ENCODE results near the gene CSF1.
A peak's percentile ranks its signal among the peaks of the same experiment; 100 is the strongest.

The CSF1 gene

DNA sequence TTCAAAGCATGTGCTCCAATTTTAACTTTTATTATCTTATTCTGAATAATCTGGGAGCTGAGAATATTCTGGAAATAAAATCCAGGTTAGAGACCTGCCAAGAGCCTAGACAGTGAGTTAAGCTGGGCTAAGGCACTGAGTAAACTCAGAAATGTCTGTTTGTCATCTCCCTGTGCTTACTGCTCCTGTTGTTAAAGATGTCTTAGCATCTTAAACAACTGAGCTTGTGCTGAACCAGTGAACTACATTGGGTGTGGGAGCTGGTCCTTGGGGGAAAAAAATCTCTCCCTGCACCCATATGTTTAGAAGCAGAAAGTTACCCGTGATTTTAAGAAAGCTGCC lies 49.0 kb downstream of the CSF1 start:
- Histone ChIP-seq H3K23ac (ENCODE audit: low read length) (no peak overlapping the region), H2BK120ac (ENCODE audit: low read depth, low read length) (peak overlapping the region; percentile 15), H3K79me2 (ENCODE audit: control insufficient read depth, insufficient read depth, low read length) (no peaks in the 10 kb centered on the region), H3K4me2 (ENCODE audit: low read length) (peak overlapping the region; percentile 18), H3K4ac (ENCODE audit: low read depth, low read length) (no peak overlapping the region), H2BK15ac (replicated peaks; ENCODE audit: low read depth) (no peak overlapping the region), H2BK5ac (ENCODE audit: low read length) (no peak overlapping the region), H2AK5ac (ENCODE audit: low read length) (peak overlapping the region; percentile 19), H3K27ac (ENCODE audit: low read depth, low read length) (peak overlapping the region; percentile 83), H3K56ac (ENCODE audit: low read length) (peak overlapping the region; percentile 31), H3K4me3 (ENCODE audit: low read length) (no peak overlapping the region), H3K79me1 (ENCODE audit: low read length) (no peaks in the 10 kb centered on the region), H4K5ac (ENCODE audit: low read length) (no peak overlapping the region), H3K18ac (ENCODE audit: low read length) (peak overlapping the region; percentile 91), H3K4me1 (ENCODE audit: control insufficient read depth, low read depth, low read length) (peaks cover 14% of the 10 kb centered on the region), H3K27me3 (ENCODE audit: insufficient read depth, low read length, poor library complexity) (peaks cover 1% of the 10 kb centered on the region), H3K36me3 (ENCODE audit: control insufficient read depth, insufficient read depth, low read length) (no peaks in the 10 kb centered on the region), H3K9ac (ENCODE audit: low read length) (peak overlapping the region; percentile 22), H4K8ac (ENCODE audit: low read depth, low read length) (no peak overlapping the region)
- no CpG with 5 or more reads among the region's 1 CpG for WGBS (ENCODE audit: extremely low coverage, insufficient coverage, low lambda C conversion rate)
- no peak for DNase-seq

DNA sequence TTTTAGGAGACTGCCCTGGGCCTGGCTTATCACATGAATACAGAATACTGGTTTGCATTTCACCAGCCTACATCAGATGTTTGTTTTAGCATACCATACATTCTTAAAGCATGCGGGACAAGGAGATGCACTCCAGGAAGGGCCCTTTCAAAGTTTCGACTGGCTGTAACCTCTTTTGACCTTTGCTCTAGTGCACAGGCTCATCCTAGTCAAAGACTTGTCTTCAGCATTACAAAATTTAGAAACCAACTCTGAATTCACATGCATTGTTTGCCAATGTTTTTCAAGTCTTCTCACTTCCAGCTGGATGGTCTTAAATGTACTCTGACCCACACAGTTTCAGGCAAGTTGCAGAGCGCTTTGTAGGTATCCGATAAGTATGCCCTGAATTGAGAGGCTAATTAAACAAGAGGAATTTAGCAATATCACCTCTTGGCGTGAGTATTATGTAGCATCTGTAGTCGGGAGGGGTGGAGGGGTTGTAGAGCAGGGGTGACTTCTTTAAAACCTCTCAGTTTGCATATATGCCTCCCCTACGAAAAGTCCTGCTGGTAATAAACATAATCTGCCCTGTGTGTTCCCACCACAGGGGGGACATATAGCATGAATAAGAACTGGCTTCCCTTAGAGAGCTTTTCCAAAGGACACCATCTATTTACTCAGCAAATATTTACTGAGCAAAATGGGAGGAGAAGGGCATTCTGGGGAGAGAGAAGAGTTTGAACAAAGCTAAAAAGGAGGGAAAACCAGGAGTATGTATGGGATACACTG lies 49.5 kb downstream of the CSF1 start:
- Histone ChIP-seq H3K36me3 (ENCODE audit: control insufficient read depth, insufficient read depth, low read length) (no peaks in the 10 kb centered on the region), H3K79me1 (ENCODE audit: low read length) (no peaks in the 10 kb centered on the region), H3K79me2 (ENCODE audit: control insufficient read depth, insufficient read depth, low read length) (no peaks in the 10 kb centered on the region), H4K5ac (ENCODE audit: low read length) (no peak overlapping the region), H2AK5ac (ENCODE audit: low read length) (no peak overlapping the region), H2BK5ac (ENCODE audit: low read length) (no peak overlapping the region), H3K27me3 (ENCODE audit: insufficient read depth, low read length, poor library complexity) (peaks cover 1% of the 10 kb centered on the region), H3K56ac (ENCODE audit: low read length) (peak overlapping the region; percentile 75), H3K4me1 (ENCODE audit: control insufficient read depth, low read depth, low read length) (peaks cover 14% of the 10 kb centered on the region), H3K4me3 (ENCODE audit: low read length) (no peak overlapping the region), H3K4me2 (ENCODE audit: low read length) (no peak overlapping the region), H4K8ac (ENCODE audit: low read depth, low read length) (no peak overlapping the region), H2BK120ac (ENCODE audit: low read depth, low read length) (peak overlapping the region; percentile 15), H3K27ac (ENCODE audit: low read depth, low read length) (peak overlapping the region; percentile 80), H3K18ac (ENCODE audit: low read length) (no peak overlapping the region), H3K4ac (ENCODE audit: low read depth, low read length) (no peak overlapping the region), H3K9ac (ENCODE audit: low read length) (no peak overlapping the region), H3K23ac (ENCODE audit: low read length) (no peak overlapping the region), H2BK15ac (replicated peaks; ENCODE audit: low read depth) (no peak overlapping the region)
- no CpG with 5 or more reads among the region's 7 CpGs for WGBS (ENCODE audit: extremely low coverage, insufficient coverage, low lambda C conversion rate)
- DNase-seq: peak; percentile 96

DNA sequence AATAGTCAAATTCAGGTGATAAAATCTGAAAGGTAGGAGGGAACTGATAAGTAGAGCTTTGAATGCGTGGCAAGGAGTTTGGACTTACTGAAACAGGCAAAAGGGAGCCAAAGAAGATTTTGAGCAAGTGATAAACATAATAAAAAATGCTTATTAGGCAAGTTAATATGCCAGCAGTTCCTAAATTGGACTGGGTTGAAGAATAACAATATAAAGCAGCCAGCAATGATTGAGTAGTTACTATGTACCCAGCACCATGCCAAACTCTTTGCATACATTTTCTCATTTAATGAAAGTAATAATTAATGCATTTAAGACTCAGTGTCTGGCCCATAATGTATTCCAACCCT lies 50.1 kb downstream of the CSF1 start:
- peaks cover 1% of the 10 kb centered on the region for H3K27me3 ChIP-seq (ENCODE audit: insufficient read depth, low read length, poor library complexity)
- H3K9ac ChIP-seq (ENCODE audit: low read length): no peak overlapping the region
- H4K8ac ChIP-seq (ENCODE audit: low read depth, low read length): no peak overlapping the region
- H2AK5ac ChIP-seq (ENCODE audit: low read length): no peak overlapping the region
- no peak overlapping the region for H4K5ac ChIP-seq (ENCODE audit: low read length)
- no peak overlapping the region for H3K27ac ChIP-seq (ENCODE audit: low read depth, low read length)
- no peak overlapping the region for H2BK5ac ChIP-seq (ENCODE audit: low read length)
- WGBS (ENCODE audit: extremely low coverage, insufficient coverage, low lambda C conversion rate): no CpG with 5 or more reads among the region's 1 CpG
- H3K23ac ChIP-seq (ENCODE audit: low read length): no peak overlapping the region
- no peaks in the 10 kb centered on the region for H3K79me1 ChIP-seq (ENCODE audit: low read length)
- H3K36me3 ChIP-seq (ENCODE audit: control insufficient read depth, insufficient read depth, low read length): no peaks in the 10 kb centered on the region
- H2BK120ac ChIP-seq (ENCODE audit: low read depth, low read length): no peak overlapping the region
- no peaks in the 10 kb centered on the region for H3K79me2 ChIP-seq (ENCODE audit: control insufficient read depth, insufficient read depth, low read length)
- no peak overlapping the region for H2BK15ac ChIP-seq (replicated peaks; ENCODE audit: low read depth)
- no peak overlapping the region for H3K4me2 ChIP-seq (ENCODE audit: low read length)
- H3K56ac ChIP-seq (ENCODE audit: low read length): no peak overlapping the region
- H3K4me1 ChIP-seq (ENCODE audit: control insufficient read depth, low read depth, low read length): peaks cover 14% of the 10 kb centered on the region
- H3K18ac ChIP-seq (ENCODE audit: low read length): no peak overlapping the region
- H3K4ac ChIP-seq (ENCODE audit: low read depth, low read length): no peak overlapping the region
- H3K4me3 ChIP-seq (ENCODE audit: low read length): no peak overlapping the region
- no peak for DNase-seq

DNA sequence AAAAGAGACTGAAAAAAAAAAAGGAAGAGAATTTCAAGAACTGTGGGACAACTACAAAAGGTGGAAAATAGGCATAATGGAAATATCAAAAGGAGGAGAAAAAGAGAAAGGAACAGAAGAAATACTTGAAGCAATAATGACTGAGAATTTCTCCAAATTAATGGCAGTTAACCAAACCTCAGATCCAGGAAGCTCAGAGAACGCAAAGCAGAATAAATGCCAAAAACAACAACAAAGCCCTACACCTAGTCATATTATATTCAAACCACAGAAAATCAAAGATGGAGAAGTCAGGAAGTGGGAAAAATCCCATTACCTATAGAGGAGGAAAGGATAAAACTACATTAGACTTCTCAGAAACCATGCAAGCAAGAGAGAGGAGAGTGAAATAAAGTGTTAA lies 53.2 kb downstream of the CSF1 start:
- WGBS (ENCODE audit: extremely low coverage, insufficient coverage, low lambda C conversion rate): no CpG with 5 or more reads among the region's 1 CpG
- Histone ChIP-seq H3K79me2 (ENCODE audit: control insufficient read depth, insufficient read depth, low read length) (no peaks in the 10 kb centered on the region), H3K4me3 (ENCODE audit: low read length) (no peak overlapping the region)

DNA sequence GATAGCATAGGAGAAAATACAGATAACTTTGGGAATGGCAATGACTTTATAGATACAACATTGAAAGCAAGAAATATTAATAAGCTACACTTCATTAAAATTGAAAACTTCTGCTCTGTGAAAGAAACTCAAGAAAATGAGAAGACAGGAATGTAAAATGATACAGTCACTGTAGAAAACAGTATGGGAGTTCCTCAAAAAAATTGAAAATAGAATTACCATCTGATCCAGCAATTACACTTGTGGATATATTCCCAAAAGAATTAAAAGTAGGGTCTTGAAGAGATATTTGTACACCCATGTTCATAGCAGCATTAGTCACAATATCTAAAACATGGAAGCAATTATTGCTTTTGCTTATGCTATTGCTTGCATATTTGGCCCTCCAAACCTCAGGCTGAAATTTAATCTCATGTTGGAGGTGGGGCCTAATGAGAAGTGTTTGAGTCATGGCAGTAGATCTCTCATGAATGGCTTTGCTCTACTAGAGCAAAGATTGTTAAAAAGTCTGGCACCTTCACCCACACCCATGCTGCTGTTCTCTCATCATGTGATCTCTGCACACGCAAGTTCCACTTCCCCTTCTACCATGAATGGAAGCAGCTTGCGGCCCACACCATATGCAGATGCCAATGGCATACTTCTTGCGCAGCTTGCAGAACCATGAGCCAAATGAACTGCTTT lies 58.6 kb downstream of the CSF1 start:
- Histone ChIP-seq H2BK15ac (replicated peaks; ENCODE audit: low read depth) (no peak overlapping the region), H3K27ac (ENCODE audit: low read depth, low read length) (no peak overlapping the region), H3K79me1 (ENCODE audit: low read length) (no peaks in the 10 kb centered on the region), H2BK5ac (ENCODE audit: low read length) (no peak overlapping the region), H3K79me2 (ENCODE audit: control insufficient read depth, insufficient read depth, low read length) (no peaks in the 10 kb centered on the region), H4K8ac (ENCODE audit: low read depth, low read length) (no peak overlapping the region), H3K27me3 (ENCODE audit: insufficient read depth, low read length, poor library complexity) (no peaks in the 10 kb centered on the region), H4K5ac (ENCODE audit: low read length) (no peak overlapping the region), H3K4me2 (ENCODE audit: low read length) (no peak overlapping the region), H2BK120ac (ENCODE audit: low read depth, low read length) (no peak overlapping the region), H3K4me1 (ENCODE audit: control insufficient read depth, low read depth, low read length) (no peaks in the 10 kb centered on the region), H3K4me3 (ENCODE audit: low read length) (no peak overlapping the region), H3K36me3 (ENCODE audit: control insufficient read depth, insufficient read depth, low read length) (no peaks in the 10 kb centered on the region), H3K9ac (ENCODE audit: low read length) (no peak overlapping the region), H3K23ac (ENCODE audit: low read length) (no peak overlapping the region), H3K56ac (ENCODE audit: low read length) (no peak overlapping the region), H3K18ac (ENCODE audit: low read length) (no peak overlapping the region), H3K4ac (ENCODE audit: low read depth, low read length) (no peak overlapping the region), H2AK5ac (ENCODE audit: low read length) (no peak overlapping the region)
- DNase-seq: no peak
- no CpG with 5 or more reads among the region's 3 CpGs for WGBS (ENCODE audit: extremely low coverage, insufficient coverage, low lambda C conversion rate)

More for the DNA sequence above, 53.2 kb downstream of the CSF1 start:
- no peak overlapping the region for H3K18ac ChIP-seq (ENCODE audit: low read length)
- H2BK120ac ChIP-seq (ENCODE audit: low read depth, low read length): no peak overlapping the region
- no peak overlapping the region for H3K27ac ChIP-seq (ENCODE audit: low read depth, low read length)
- H3K23ac ChIP-seq (ENCODE audit: low read length): no peak overlapping the region
- no peak overlapping the region for H3K4ac ChIP-seq (ENCODE audit: low read depth, low read length)
- H3K36me3 ChIP-seq (ENCODE audit: control insufficient read depth, insufficient read depth, low read length): no peaks in the 10 kb centered on the region
- H3K4me2 ChIP-seq (ENCODE audit: low read length): no peak overlapping the region
- no peak overlapping the region for H4K8ac ChIP-seq (ENCODE audit: low read depth, low read length)
- H2BK5ac ChIP-seq (ENCODE audit: low read length): no peak overlapping the region
- H3K79me1 ChIP-seq (ENCODE audit: low read length): no peaks in the 10 kb centered on the region
- H3K27me3 ChIP-seq (ENCODE audit: insufficient read depth, low read length, poor library complexity): no peaks in the 10 kb centered on the region
- DNase-seq: no peak
- H2BK15ac ChIP-seq (replicated peaks; ENCODE audit: low read depth): no peak overlapping the region
- peaks cover 14% of the 10 kb centered on the region for H3K4me1 ChIP-seq (ENCODE audit: control insufficient read depth, low read depth, low read length)
- no peak overlapping the region for H3K9ac ChIP-seq (ENCODE audit: low read length)
- H4K5ac ChIP-seq (ENCODE audit: low read length): no peak overlapping the region
- no peak overlapping the region for H3K56ac ChIP-seq (ENCODE audit: low read length)
- no peak overlapping the region for H2AK5ac ChIP-seq (ENCODE audit: low read length)
